Measurements from ENCODE around the gene KIF7. TPM values are rescaled to one million over a fixed set of nuclear protein-coding genes. Genes with fewer than 3 reads are reported as not detected.

KIF7 gene
- total and polyA plus RNA-seq, 2 donors (not counting 1 experiment from before 2014, with no cell fraction given): 2.9 to 11.4 TPM

DNA sequence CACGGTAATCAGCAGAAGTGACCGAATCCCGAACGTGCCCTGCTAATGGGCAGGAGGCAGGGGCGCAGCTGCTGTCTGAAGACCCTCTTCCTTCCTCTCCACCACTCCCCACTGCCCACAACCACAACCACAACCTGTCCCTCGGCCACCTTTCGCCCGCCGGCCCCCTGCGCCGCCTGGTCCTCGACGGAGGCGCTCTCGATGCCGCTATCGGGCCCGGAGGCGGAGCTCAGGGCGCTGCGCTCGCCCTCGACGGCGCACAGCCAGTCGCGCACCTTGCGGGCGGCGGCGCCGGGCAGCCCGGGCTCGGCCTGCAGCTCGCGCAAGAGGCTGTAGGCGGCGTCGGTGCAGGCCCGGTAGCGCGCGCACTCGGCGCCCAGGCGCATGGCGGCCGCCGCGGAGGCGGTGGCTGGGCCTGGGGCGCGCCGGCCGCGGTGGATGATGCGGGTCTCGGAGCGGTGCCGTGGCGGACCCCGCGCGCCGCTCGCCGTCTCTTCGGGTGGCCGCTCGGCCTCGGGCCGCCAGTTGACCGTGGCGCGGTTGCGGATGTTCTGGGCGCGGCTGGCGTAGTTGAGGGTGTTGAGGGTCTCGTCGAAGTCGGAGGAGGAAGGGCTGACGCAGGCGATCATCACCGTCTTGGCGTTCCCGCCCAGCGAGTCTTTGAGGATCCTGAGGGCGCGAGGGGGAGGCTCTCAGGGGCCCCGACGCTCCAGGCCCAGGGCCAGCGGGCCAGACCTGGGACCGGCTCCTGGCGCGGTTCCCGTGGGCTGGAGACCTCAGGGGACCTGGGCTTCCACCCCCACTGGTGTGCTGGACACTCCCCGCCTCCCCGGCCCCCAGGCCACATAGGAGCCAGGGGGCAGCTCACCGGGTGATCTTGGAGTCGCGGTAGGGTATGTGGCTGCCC, 6.9 kb downstream of the KIF7 start:
- no peak overlapping the region for H3K4me3 ChIP-seq (replicated peaks in 1 of 4; ENCODE audit: control extremely low read depth in 1 of 4, insufficient read depth in 1 of 4, low read depth in 3 of 4, low read length in 4 of 4)
- TF ChIP-seq EZH2 (IDR thresholded peaks at IDR 0.05; ENCODE audit: low read length, missing control alignments): no peak
- TF ChIP-seq, protein P1, sequence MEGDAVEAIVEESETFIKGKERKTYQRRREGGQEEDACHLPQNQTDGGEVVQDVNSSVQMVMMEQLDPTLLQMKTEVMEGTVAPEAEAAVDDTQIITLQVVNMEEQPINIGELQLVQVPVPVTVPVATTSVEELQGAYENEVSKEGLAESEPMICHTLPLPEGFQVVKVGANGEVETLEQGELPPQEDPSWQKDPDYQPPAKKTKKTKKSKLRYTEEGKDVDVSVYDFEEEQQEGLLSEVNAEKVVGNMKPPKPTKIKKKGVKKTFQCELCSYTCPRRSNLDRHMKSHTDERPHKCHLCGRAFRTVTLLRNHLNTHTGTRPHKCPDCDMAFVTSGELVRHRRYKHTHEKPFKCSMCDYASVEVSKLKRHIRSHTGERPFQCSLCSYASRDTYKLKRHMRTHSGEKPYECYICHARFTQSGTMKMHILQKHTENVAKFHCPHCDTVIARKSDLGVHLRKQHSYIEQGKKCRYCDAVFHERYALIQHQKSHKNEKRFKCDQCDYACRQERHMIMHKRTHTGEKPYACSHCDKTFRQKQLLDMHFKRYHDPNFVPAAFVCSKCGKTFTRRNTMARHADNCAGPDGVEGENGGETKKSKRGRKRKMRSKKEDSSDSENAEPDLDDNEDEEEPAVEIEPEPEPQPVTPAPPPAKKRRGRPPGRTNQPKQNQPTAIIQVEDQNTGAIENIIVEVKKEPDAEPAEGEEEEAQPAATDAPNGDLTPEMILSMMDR (conservative IDR thresholded peaks at IDR 0.05 in 1 of 2, IDR thresholded peaks at IDR 0.05 in 1 of 2; ENCODE audit: low read depth in 1 of 2, low read length in 2 of 2): no peak
- H2AFZ ChIP-seq (ENCODE audit: low read length): no peak overlapping the region
- H3K27me3 ChIP-seq (ENCODE audit: control insufficient read depth, insufficient read depth, low read length): no peaks in the 10 kb centered on the region
- H3K9ac ChIP-seq (ENCODE audit: insufficient read depth, low read length): no peak overlapping the region
- no peaks in the 10 kb centered on the region for H4K20me1 ChIP-seq (ENCODE audit: control insufficient read depth, extremely low read depth, insufficient read depth, low read length)
- no peak overlapping the region for H3K4me2 ChIP-seq (ENCODE audit: extremely low read depth, insufficient read depth, low read length)
- H3K79me2 ChIP-seq (ENCODE audit: control insufficient read depth, insufficient read depth, low read length): peaks cover 3% of the 10 kb centered on the region
- no peak for DNase-seq (ENCODE audit: low read depth in 2 of 2)
- H3K36me3 ChIP-seq (ENCODE audit: control insufficient read depth, insufficient read depth, low read length): peaks cover 5% of the 10 kb centered on the region
- no peaks in the 10 kb centered on the region for H3K4me1 ChIP-seq (ENCODE audit: control insufficient read depth, extremely low read depth, insufficient read depth, low read length)
- H3K27ac ChIP-seq (ENCODE audit: insufficient read depth, low read length): no peak overlapping the region
- H3K9me3 ChIP-seq (ENCODE audit: control insufficient read depth, insufficient read depth, low read depth, low read length): no peaks in the 10 kb centered on the region

DNA sequence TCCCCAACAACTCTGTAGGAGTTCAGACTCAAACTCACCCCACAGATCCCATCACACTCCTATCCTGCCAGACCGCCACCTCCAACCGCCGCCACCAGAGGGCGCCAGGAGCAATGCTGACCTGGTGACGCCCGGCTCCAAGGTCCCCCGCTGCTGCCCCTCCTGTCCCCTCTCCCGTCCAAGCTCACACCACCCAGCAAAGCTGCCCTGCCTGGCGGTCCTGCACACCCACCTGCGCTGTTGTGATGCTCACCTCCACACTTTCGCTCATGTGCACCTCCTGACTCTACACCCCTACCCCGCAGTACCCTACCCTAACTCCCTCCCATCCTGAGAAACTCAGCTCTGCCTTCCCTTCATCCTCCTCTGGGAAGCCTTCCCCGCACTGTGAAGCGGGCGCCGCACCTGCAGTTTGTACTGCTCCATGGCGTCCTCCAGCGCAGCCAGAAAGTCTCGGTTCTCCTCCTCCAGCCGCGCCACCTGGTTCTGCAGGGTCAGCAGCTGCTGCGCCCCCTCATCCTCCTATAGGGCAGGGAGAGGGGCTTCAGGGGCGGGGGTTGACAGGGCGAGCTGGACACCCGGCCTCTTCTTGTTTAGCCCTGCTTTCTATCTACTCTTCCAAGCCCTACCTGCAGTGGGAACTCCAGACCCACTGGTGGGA, 7.9 kb downstream of the KIF7 start:
- H3K9me3 ChIP-seq (ENCODE audit: control insufficient read depth, insufficient read depth, low read depth, low read length): no peaks in the 10 kb centered on the region
- H3K27me3 ChIP-seq (ENCODE audit: control insufficient read depth, insufficient read depth, low read length): no peaks in the 10 kb centered on the region
- no peaks in the 10 kb centered on the region for H3K4me1 ChIP-seq (ENCODE audit: control insufficient read depth, extremely low read depth, insufficient read depth, low read length)
- H2AFZ ChIP-seq (ENCODE audit: low read length): no peak overlapping the region
- DNase-seq (ENCODE audit: low read depth in 2 of 2): peak; percentile 28 to 53
- no peaks in the 10 kb centered on the region for H4K20me1 ChIP-seq (ENCODE audit: control insufficient read depth, extremely low read depth, insufficient read depth, low read length)
- H3K79me2 ChIP-seq (ENCODE audit: control insufficient read depth, insufficient read depth, low read length): no peaks in the 10 kb centered on the region
- no peak for TF ChIP-seq EZH2 (IDR thresholded peaks at IDR 0.05; ENCODE audit: low read length, missing control alignments)
- TF ChIP-seq, protein P1 (conservative IDR thresholded peaks at IDR 0.05 in 1 of 2, IDR thresholded peaks at IDR 0.05 in 1 of 2; ENCODE audit: low read depth in 1 of 2, low read length in 2 of 2): peak; percentile 77 to 94
- no peak overlapping the region for H3K9ac ChIP-seq (ENCODE audit: insufficient read depth, low read length)
- no peak overlapping the region for H3K27ac ChIP-seq (ENCODE audit: insufficient read depth, low read length)
- H3K4me2 ChIP-seq (ENCODE audit: extremely low read depth, insufficient read depth, low read length): no peak overlapping the region
- H3K36me3 ChIP-seq (ENCODE audit: control insufficient read depth, insufficient read depth, low read length): peaks cover 3% of the 10 kb centered on the region
- H3K4me3 ChIP-seq (replicated peaks in 1 of 4; ENCODE audit: control extremely low read depth in 1 of 4, insufficient read depth in 1 of 4, low read depth in 3 of 4, low read length in 4 of 4): no peak overlapping the region

DNA sequence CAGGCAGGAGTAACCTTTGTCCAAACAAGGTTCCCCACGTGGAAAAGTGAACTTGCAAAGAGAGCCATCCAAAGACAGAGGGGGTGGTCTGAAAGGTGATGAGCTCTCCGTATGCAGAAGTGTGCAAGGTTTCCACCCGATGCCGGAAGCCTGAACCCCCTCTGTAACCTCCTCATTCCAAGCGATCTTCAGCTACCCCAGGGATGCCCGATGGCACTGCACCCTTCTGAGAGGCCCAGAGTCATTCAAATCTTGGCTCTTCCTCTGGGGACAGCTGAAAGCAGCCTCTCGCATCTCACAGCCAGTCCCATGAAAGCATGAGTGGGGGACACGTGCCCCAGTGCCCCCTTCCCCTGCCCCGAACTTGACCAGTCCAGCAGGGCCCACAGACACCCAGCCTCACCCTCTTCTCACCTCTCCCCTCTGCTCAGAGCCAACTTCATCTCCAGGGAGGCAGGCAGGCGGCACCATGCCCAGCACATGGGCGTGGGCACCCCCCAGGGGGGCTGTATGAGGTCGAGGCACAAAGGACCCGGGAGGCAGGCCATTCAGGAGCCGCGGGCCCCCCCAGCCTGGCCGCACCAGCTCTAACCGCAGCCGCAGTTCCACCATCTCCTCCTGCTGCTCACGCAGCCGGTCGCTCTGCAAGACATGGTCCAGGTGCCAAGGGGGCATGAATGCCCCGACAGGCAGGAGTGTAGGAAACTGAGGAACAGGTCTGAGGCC, 8.7 kb downstream of the KIF7 start:
- Histone ChIP-seq H3K9me3 (ENCODE audit: control insufficient read depth, insufficient read depth, low read depth, low read length) (no peaks in the 10 kb centered on the region), H3K9ac (ENCODE audit: insufficient read depth, low read length) (no peak overlapping the region), H3K4me3 (replicated peaks in 1 of 4; ENCODE audit: control extremely low read depth in 1 of 4, insufficient read depth in 1 of 4, low read depth in 3 of 4, low read length in 4 of 4) (no peak overlapping the region), H2AFZ (ENCODE audit: low read length) (no peak overlapping the region), H3K79me2 (ENCODE audit: control insufficient read depth, insufficient read depth, low read length) (no peaks in the 10 kb centered on the region), H3K4me1 (ENCODE audit: control insufficient read depth, extremely low read depth, insufficient read depth, low read length) (no peaks in the 10 kb centered on the region), H4K20me1 (ENCODE audit: control insufficient read depth, extremely low read depth, insufficient read depth, low read length) (no peaks in the 10 kb centered on the region), H3K27me3 (ENCODE audit: control insufficient read depth, insufficient read depth, low read length) (no peaks in the 10 kb centered on the region), H3K36me3 (ENCODE audit: control insufficient read depth, insufficient read depth, low read length) (peaks cover 6% of the 10 kb centered on the region), H3K4me2 (ENCODE audit: extremely low read depth, insufficient read depth, low read length) (no peak overlapping the region), H3K27ac (ENCODE audit: insufficient read depth, low read length) (no peak overlapping the region)
- TF ChIP-seq, protein P1 (conservative IDR thresholded peaks at IDR 0.05 in 1 of 2, IDR thresholded peaks at IDR 0.05 in 1 of 2; ENCODE audit: low read depth in 1 of 2, low read length in 2 of 2): no peak
- no peak for TF ChIP-seq EZH2 (IDR thresholded peaks at IDR 0.05; ENCODE audit: low read length, missing control alignments)
- DNase-seq (ENCODE audit: low read depth in 2 of 2): no peak

Measured in fibroblast of lung (primary cell).